ENCODE results near the gene SZRD1. TPM values are rescaled to one million over a fixed set of nuclear protein-coding genes. Genes with fewer than 3 reads are reported as not detected.
"Not testable (repeated sequence)": the region's sequence is repeated elsewhere in the genome, so short reads cannot be mapped to it uniquely, and the experiment has no call there.

Gene SZRD1
- total and polyA plus RNA-seq, 2 donors from 2014 or later: 77.3 to 127 TPM

- TF ChIP-seq, protein P1, sequence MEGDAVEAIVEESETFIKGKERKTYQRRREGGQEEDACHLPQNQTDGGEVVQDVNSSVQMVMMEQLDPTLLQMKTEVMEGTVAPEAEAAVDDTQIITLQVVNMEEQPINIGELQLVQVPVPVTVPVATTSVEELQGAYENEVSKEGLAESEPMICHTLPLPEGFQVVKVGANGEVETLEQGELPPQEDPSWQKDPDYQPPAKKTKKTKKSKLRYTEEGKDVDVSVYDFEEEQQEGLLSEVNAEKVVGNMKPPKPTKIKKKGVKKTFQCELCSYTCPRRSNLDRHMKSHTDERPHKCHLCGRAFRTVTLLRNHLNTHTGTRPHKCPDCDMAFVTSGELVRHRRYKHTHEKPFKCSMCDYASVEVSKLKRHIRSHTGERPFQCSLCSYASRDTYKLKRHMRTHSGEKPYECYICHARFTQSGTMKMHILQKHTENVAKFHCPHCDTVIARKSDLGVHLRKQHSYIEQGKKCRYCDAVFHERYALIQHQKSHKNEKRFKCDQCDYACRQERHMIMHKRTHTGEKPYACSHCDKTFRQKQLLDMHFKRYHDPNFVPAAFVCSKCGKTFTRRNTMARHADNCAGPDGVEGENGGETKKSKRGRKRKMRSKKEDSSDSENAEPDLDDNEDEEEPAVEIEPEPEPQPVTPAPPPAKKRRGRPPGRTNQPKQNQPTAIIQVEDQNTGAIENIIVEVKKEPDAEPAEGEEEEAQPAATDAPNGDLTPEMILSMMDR (IDR thresholded peaks at IDR 0.05; ENCODE audit: borderline replicate concordance, extremely low read depth, insufficient read depth): no peak
- Histone ChIP-seq H3K4me3 (ENCODE audit: low read length in 3 of 3) (no peak overlapping the region), H3K9me3 (ENCODE audit: control insufficient read depth in 2 of 3, insufficient read depth in 1 of 3, low read length in 3 of 3) (no peaks in the 10 kb centered on the region), H3K9ac (ENCODE audit: low read length in 3 of 3) (no peak overlapping the region), H3K27ac (ENCODE audit: low read depth in 2 of 2, low read length in 2 of 2) (no peak overlapping the region), H3K27me3 (ENCODE audit: control insufficient read depth, insufficient read depth, low read length) (no peaks in the 10 kb centered on the region), H3K4me1 (ENCODE audit: control insufficient read depth in 2 of 3, insufficient read depth in 2 of 3, low read depth in 1 of 3, low read length in 3 of 3) (peaks cover 0 to 8% (median 4%) of the 10 kb centered on the region in 3 donors), H3K36me3 (ENCODE audit: control insufficient read depth in 2 of 3, insufficient read depth in 3 of 3, low read length in 3 of 3) (no peaks in the 10 kb centered on the region)
- DNase-seq: no peak
- FAIRE-seq: no peak
- intact Hi-C loops (cut with DNase I): loop anchor here (10.0 kb wide), 1 partner anchor 270 kb away; no protein-coding TSS in a partner anchor
Observed at GRCh38 chr1:16354619-16355018, 12.4 kb upstream of the SZRD1 start.

DNA sequence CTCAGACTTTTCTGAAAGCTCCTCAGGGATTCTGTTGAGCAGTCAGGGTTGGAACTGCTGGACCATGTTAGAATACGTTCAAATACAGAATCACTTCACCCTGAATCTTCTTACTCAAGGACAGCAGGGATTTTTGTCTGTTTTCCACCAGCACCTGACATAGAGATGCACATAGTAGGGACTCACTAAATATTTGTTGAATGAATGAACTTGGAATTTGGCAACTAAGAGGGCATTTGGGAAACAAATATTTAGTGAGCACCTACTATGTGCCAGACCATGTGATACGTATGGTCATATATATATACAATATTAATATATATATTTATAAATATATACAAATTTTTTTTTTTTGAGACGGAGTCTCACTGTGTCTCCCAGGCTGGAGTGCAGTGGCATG is 10.2 kb upstream of the SZRD1 start:
- FAIRE-seq (no peak), DNase-seq (no peak)
- Histone ChIP-seq H3K9ac (ENCODE audit: low read length in 3 of 3) (no peak overlapping the region), H3K4me3 (ENCODE audit: low read length in 3 of 3) (no peak overlapping the region), H3K36me3 (ENCODE audit: control insufficient read depth in 2 of 3, insufficient read depth in 3 of 3, low read length in 3 of 3) (no peaks in the 10 kb centered on the region), H3K4me1 (ENCODE audit: control insufficient read depth in 2 of 3, insufficient read depth in 2 of 3, low read depth in 1 of 3, low read length in 3 of 3) (peaks cover 0 to 3% (median 0%) of the 10 kb centered on the region in 3 donors), H3K9me3 (ENCODE audit: control insufficient read depth in 2 of 3, insufficient read depth in 1 of 3, low read length in 3 of 3) (no peaks in the 10 kb centered on the region), H3K27me3 (ENCODE audit: control insufficient read depth, insufficient read depth, low read length) (no peaks in the 10 kb centered on the region), H3K27ac (ENCODE audit: low read depth in 2 of 2, low read length in 2 of 2) (no peak overlapping the region)
- intact Hi-C loops (cut with DNase I): loop anchor here (10.0 kb wide), 1 partner anchor 272 kb away; no protein-coding TSS in a partner anchor
- TF ChIP-seq, protein P1 (IDR thresholded peaks at IDR 0.05; ENCODE audit: borderline replicate concordance, extremely low read depth, insufficient read depth): no peak

GRCh38 chr1:16365146-16365498 is 1.9 kb upstream of the SZRD1 start:
- intact Hi-C loops (cut with DNase I); H3K36me3 ChIP-seq (ENCODE audit: control insufficient read depth in 2 of 3, insufficient read depth in 3 of 3, low read length in 3 of 3); H3K4me1 ChIP-seq (ENCODE audit: control insufficient read depth in 2 of 3, insufficient read depth in 2 of 3, low read depth in 1 of 3, low read length in 3 of 3); H3K27me3 ChIP-seq (ENCODE audit: control insufficient read depth, insufficient read depth, low read length); FAIRE-seq; H3K4me3 ChIP-seq (ENCODE audit: low read length in 3 of 3); H3K9ac ChIP-seq (ENCODE audit: low read length in 3 of 3); H3K9me3 ChIP-seq (ENCODE audit: control insufficient read depth in 2 of 3, insufficient read depth in 1 of 3, low read length in 3 of 3): not testable (repeated sequence)
- peak overlapping the region in 1 of 2 donors; percentile 83 for H3K27ac ChIP-seq (ENCODE audit: low read depth in 2 of 2, low read length in 2 of 2)
- peak in 2 of 5 donors; percentile 43 to 88 for DNase-seq

- H3K27me3 ChIP-seq (ENCODE audit: control insufficient read depth, insufficient read depth, low read length): no peaks in the 10 kb centered on the region
- H3K36me3 ChIP-seq (ENCODE audit: control insufficient read depth in 2 of 3, insufficient read depth in 3 of 3, low read length in 3 of 3): peaks cover 0 to under 1% (median 0%) of the 10 kb centered on the region in 3 donors
- H3K4me3 ChIP-seq (ENCODE audit: low read length in 3 of 3): peak overlapping the region; percentile 79 to 94 (median 84)
- TF ChIP-seq, protein P1 (IDR thresholded peaks at IDR 0.05; ENCODE audit: borderline replicate concordance, extremely low read depth, insufficient read depth): no peak
- no peaks in the 10 kb centered on the region for H3K9me3 ChIP-seq (ENCODE audit: control insufficient read depth in 2 of 3, insufficient read depth in 1 of 3, low read length in 3 of 3)
- intact Hi-C loops (cut with DNase I): no loop called here
- peaks cover 4 to 5% (median 4%) of the 10 kb centered on the region in 3 donors for H3K4me1 ChIP-seq (ENCODE audit: control insufficient read depth in 2 of 3, insufficient read depth in 2 of 3, low read depth in 1 of 3, low read length in 3 of 3)
- peak overlapping the region; percentile 96 to 98 for H3K27ac ChIP-seq (ENCODE audit: low read depth in 2 of 2, low read length in 2 of 2)
- peak; percentile 93 to 96 (median 95) for DNase-seq
- no peak for FAIRE-seq
- H3K9ac ChIP-seq (ENCODE audit: low read length in 3 of 3): peak overlapping the region; percentile 74 to 97 (median 87)
Observed at GRCh38 chr1:16367258-16367967, 371 bp downstream of the SZRD1 start.
